ENCODE data around the gene MEPE.

- TF ChIP-seq CTCF (conservative IDR thresholded peaks at IDR 0.05) = no peak
- no peak for TF ChIP-seq ZFX (IDR thresholded peaks at IDR 0.05)
Measured at GRCh38 chr4:87823200-87823599, 9.6 kb upstream of the MEPE start.

Data from C4-2B (cell line).